Natural killer cell (primary cell): ENCODE measurements around the gene AFAP1. TPM values are rescaled to one million over a fixed set of nuclear protein-coding genes. Genes with fewer than 3 reads are reported as not detected.

Source experiments
- ATAC-seq, 3 donors: fragments of 150-1000 bp in 2 of 3; fragments of 200-7000 bp in 1 of 3; cut with Tn5 transposase; 1 replicate in 1 of 3; 2 replicates in 2 of 3; pipeline ENCODE4 v1.10.0; 2021; ENCODE audit warnings: mild to moderate bottlenecking in 2 of 3, moderate library complexity in 2 of 3
- DNase-seq, 2 donors: peaks; one replicate each; pipeline versions ENCODE4 v3.0.0 to v3.0.0-alpha.2; 2013 to 2021; ENCODE audit warnings: mixed read lengths in 1 of 2
- H3K27ac ChIP-seq: one replicate; pipeline ENCODE4 v1.5.1; 2013; ENCODE audit warnings: mild to moderate bottlenecking, low read length
- H3K27me3 ChIP-seq: one replicate; pipeline ENCODE4 v1.6.1; 2013; ENCODE audit warnings: low read length; ENCODE audit not compliant: control insufficient read depth, insufficient read depth
- H3K36me3 ChIP-seq: one replicate; pipeline ENCODE4 v1.6.1; 2013; ENCODE audit warnings: low read length; ENCODE audit not compliant: control insufficient read depth, insufficient read depth
- H3K4me1 ChIP-seq: one replicate; pipeline ENCODE4 v1.6.1; 2013; ENCODE audit warnings: low read length; ENCODE audit not compliant: control insufficient read depth, insufficient read depth
- H3K4me3 ChIP-seq: one replicate; pipeline ENCODE4 v1.5.1; 2013; ENCODE audit warnings: low read length
- H3K9me3 ChIP-seq: one replicate; pipeline ENCODE4 v1.6.1; 2013; ENCODE audit warnings: low read length; ENCODE audit not compliant: control insufficient read depth, insufficient read depth
- H3K27ac Mint-ChIP-seq, 2 donors: one replicate each; pipeline ENCODE4 v1.8.0; 2022; ENCODE audit warnings: mild to moderate bottlenecking in 2 of 2, mixed read lengths in 2 of 2, moderate library complexity in 1 of 2
- H3K27me3 Mint-ChIP-seq, 2 donors: one replicate each; pipeline ENCODE4 v1.8.0; 2022; ENCODE audit warnings: low read depth in 2 of 2, mixed read lengths in 2 of 2
- H3K36me3 Mint-ChIP-seq: one replicate; pipeline ENCODE4 v1.8.0; 2022; ENCODE audit warnings: mixed read lengths
- H3K4me1 Mint-ChIP-seq, 2 donors: one replicate each; pipeline ENCODE4 v1.8.0; 2022; ENCODE audit warnings: mixed read lengths in 2 of 2
- H3K4me3 Mint-ChIP-seq: one replicate; pipeline ENCODE4 v1.8.0; 2022; ENCODE audit warnings: mild to moderate bottlenecking, moderate library complexity, mixed read lengths
- H3K9me3 Mint-ChIP-seq, 2 donors: one replicate each; pipeline ENCODE4 v1.8.0; 2022; ENCODE audit warnings: mixed read lengths in 2 of 2
- CTCF ChIP-seq: fragments of 200-600 bp; IDR thresholded peaks from one replicate; pipeline ENCODE4 v1.8.0; 2022; ENCODE audit warnings: antibody characterized with exemption
- WGBS: methylation state at CpG from one replicate; pipeline ENCODE4 v1.1.7; 2013; ENCODE audit warnings: missing lambda C conversion rate; ENCODE audit not compliant: insufficient coverage; 5-methylcytosine and 5-hydroxymethylcytosine counted together
- intact Hi-C: fragments of 100-400 bp; cut with micrococcal nuclease; formaldehyde crosslinking; loops from one replicate; pipeline ENCODE4 v1.14.2; 2022
- total RNA-seq, 4 donors: library from RNA; stranded (reverse); fragments of 120-200 nt in 1 of 4; gene quantifications; one replicate each; pipeline versions ENCODE4 v1.2.3 to v1.2.4, GENCODE V29; 2013 to 2022

AFAP1 gene
- total RNA-seq, 3 donors from 2014 or later (not counting 1 experiment from before 2014, with no cell fraction given): 4.9 to 12.5 (median 9.5) TPM

DNA sequence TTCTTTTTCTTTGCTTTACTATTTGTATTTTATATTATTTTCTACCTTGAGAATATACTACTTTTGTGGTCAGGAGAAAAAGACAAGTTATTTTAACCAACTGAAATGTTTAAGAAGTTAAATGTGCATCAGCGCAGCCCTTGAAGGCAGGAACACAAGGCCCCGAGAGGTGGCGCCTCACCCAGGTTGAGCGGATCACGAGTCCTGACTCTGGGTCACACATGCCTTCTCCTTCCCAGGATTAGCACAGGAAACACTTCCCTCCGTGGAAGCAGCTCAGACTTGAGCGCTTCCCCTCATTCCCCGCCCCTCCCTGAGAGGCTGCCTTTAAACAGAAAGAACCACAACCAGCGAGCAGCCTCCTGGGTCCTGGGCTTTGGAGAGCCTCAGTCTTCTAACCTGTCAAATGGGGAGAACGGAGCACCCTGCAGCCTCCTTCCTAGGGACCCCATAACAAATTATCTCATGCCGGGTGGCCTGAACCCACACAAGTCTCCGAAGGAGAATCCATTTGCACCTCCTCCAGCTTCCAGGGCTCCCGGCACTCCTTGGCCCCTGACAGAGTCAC, 217.6 kb downstream of the AFAP1 start:
- H3K27ac Mint-ChIP-seq: no peak overlapping the region
- H3K4me1 Mint-ChIP-seq: peaks cover 24 to 34% of the 10 kb centered on the region in 2 donors
- peaks cover 7% of the 10 kb centered on the region for H3K4me1 ChIP-seq
- H3K36me3 Mint-ChIP-seq: no peaks in the 10 kb centered on the region
- no peak overlapping the region for H3K27ac ChIP-seq
- DNase-seq (peak in 1 of 2 donors; percentile 23), ATAC-seq (no peak)
- peaks cover 5 to 9% of the 10 kb centered on the region in 2 donors for H3K9me3 Mint-ChIP-seq
- H3K4me3 Mint-ChIP-seq: no peak overlapping the region
- WGBS: 57% methylated on average over 13 of the region's 13 CpGs
- TF ChIP-seq CTCF: no peak
- H3K4me3 ChIP-seq: no peak overlapping the region
- no peaks in the 10 kb centered on the region for H3K36me3 ChIP-seq
- H3K27me3 ChIP-seq: peaks cover 7% of the 10 kb centered on the region
- H3K9me3 ChIP-seq: no peaks in the 10 kb centered on the region
- intact Hi-C loops: no loop called here
- peaks cover 17 to 18% of the 10 kb centered on the region in 2 donors for H3K27me3 Mint-ChIP-seq

DNA sequence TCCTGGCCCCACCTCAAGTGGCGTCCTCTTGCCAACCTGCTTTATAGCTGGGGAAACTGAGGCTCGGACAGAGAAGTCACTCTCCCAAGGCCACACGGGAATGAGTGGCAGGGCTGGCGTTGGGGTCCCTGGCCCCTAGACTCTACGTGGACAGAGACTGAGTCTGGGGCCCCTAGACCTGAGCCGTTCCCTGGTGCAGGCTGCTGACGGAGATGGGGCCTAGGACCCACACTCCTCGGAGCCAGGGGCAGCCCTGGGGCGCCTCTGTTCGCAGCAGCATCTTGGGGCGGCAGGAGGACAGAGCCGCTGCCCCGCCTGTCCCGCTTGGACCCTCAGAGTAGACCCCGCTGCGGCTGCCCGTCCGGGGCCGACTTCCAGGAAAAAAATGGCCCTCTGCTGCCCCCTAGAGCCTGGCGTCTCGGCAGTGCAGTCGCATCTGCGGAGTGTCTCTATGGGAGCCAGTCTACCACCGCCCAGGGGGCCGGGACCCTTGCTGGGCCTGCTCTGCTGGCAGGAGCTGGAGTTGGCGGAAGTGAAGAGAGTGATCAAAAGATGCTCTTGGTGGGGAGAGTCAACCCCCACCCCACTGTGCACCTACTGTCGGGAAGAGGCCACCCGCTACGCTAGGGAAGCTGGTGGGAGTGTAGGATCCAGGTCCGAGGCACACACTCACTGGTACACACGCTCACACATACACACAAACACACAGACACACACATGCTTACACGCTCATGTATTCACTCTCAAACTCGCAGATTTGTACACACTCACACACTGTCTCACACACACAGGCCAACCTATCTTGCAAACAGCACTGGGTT, 220.1 kb downstream of the AFAP1 start:
- Histone ChIP-seq H3K9me3 (peaks cover under 1% of the 10 kb centered on the region), H3K36me3 (no peaks in the 10 kb centered on the region), H3K4me1 (peaks cover 7% of the 10 kb centered on the region), H3K27ac (no peak overlapping the region), H3K4me3 (no peak overlapping the region), H3K27me3 (peaks cover 7% of the 10 kb centered on the region)
- no peak overlapping the region for H3K27ac Mint-ChIP-seq
- H3K4me3 Mint-ChIP-seq: no peak overlapping the region
- H3K36me3 Mint-ChIP-seq: no peaks in the 10 kb centered on the region
- H3K4me1 Mint-ChIP-seq: peaks cover 24 to 42% of the 10 kb centered on the region in 2 donors
- peaks cover 18 to 20% of the 10 kb centered on the region in 2 donors for H3K27me3 Mint-ChIP-seq
- 30% methylated on average over 33 of the region's 33 CpGs for WGBS
- intact Hi-C loops: loop anchor here (1.0 to 10.0 kb wide), 2 partner anchors 285 to 527 kb away; partner anchors contain the start of genes PSAPL1 and SORCS2
- peaks cover 5 to 7% of the 10 kb centered on the region in 2 donors for H3K9me3 Mint-ChIP-seq
- ATAC-seq (peak; percentile 58 to 86 (median 79)), DNase-seq (peak; percentile 69 to 71)
- TF ChIP-seq CTCF: peak; percentile 94

DNA sequence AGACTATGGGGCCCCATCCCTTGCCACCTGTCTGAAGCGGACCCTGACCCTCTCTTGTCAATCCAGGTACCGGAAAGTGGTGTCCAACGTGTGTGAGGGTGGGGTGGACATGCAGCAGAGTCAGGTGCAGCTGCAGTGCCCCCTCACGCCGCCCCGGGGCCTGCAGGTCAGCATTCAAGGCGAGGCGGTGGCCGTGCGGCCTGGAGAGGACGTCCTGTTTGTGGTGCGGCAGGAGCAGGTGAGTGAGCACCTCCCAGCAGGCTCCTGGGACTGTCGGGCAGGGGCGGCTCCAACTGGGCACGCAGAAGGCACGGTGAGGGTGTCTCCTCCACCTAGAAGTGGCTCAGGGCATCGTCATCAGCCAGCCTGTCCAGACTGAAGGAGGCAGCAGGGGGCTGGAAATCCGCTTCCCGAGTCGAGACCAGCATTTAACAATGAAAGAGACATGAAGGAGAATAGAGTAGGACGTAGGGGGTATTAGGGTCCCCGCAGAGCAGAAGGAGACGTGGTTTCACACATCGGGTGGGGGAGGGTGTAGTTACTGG, 221.6 kb downstream of the AFAP1 start:
- no peaks in the 10 kb centered on the region for H3K36me3 Mint-ChIP-seq
- no peak overlapping the region for H3K4me3 Mint-ChIP-seq
- H3K27ac Mint-ChIP-seq: peak overlapping the region in 1 of 2 donors; percentile 11
- peaks cover 24 to 37% of the 10 kb centered on the region in 2 donors for H3K4me1 Mint-ChIP-seq
- Histone ChIP-seq H3K27ac (no peak overlapping the region), H3K4me3 (no peak overlapping the region), H3K36me3 (no peaks in the 10 kb centered on the region), H3K4me1 (peaks cover 7% of the 10 kb centered on the region), H3K9me3 (peaks cover 10% of the 10 kb centered on the region), H3K27me3 (peaks cover 7% of the 10 kb centered on the region)
- H3K27me3 Mint-ChIP-seq: peaks cover 18 to 20% of the 10 kb centered on the region in 2 donors
- no peak for TF ChIP-seq CTCF
- WGBS: 73% methylated on average over 24 of the region's 24 CpGs
- no peaks in the 10 kb centered on the region for H3K9me3 Mint-ChIP-seq
- no peak for DNase-seq
- intact Hi-C loops: loop anchor here (10.0 kb wide), 1 partner anchor 283 kb away; the partner anchor contains the start of gene PSAPL1
- ATAC-seq: no peak
